Loucy (cell line): Measurements from ENCODE around the gene RHBG.

ENCODE experiments used
- H2AFZ ChIP-seq: fragments of 200-600 bp; sonication (generic); 2 replicates; pipeline ENCODE4 v1.6.0; 2016; ENCODE audit warnings: antibody characterized with exemption, mild to moderate bottlenecking, low read length, moderate library complexity
- H3F3A ChIP-seq: fragments of 200-600 bp; 2 replicates; pipeline ENCODE4 v1.6.0; 2016; ENCODE audit warnings: antibody characterized with exemption, low read depth, mild to moderate bottlenecking
- H3K27me3 ChIP-seq: fragments of 200-600 bp; sonication (generic); 2 replicates; pipeline ENCODE4 v1.6.1; 2014; ENCODE audit warnings: low read length, mild to moderate bottlenecking; ENCODE audit not compliant: insufficient read depth, poor library complexity, severe bottlenecking
- H3K36me3 ChIP-seq: fragments of 200-600 bp; sonication (generic); 2 replicates; pipeline ENCODE4 v1.6.1; 2016; ENCODE audit warnings: low read length; ENCODE audit not compliant: insufficient read depth
- H3K4me1 ChIP-seq: fragments of 200-600 bp; sonication (generic); 2 replicates; pipeline ENCODE4 v1.5.1; 2014; ENCODE audit warnings: low read length, mild to moderate bottlenecking; ENCODE audit not compliant: insufficient read depth, poor library complexity, severe bottlenecking
- H3K4me2 ChIP-seq: fragments of 200-600 bp; sonication (generic); 2 replicates; pipeline ENCODE4 v1.6.0; 2014; ENCODE audit warnings: antibody characterized with exemption, low read length, low read depth, mild to moderate bottlenecking; ENCODE audit not compliant: poor library complexity, severe bottlenecking
- H3K4me3 ChIP-seq: fragments of 200-600 bp; sonication (generic); 2 replicates; pipeline ENCODE4 v1.5.1; 2014; ENCODE audit warnings: low read length, mild to moderate bottlenecking, mixed read lengths; ENCODE audit not compliant: poor library complexity, severe bottlenecking
- H3K79me2 ChIP-seq: fragments of 200-600 bp; sonication (generic); 2 replicates; pipeline ENCODE4 v1.6.1; 2014; ENCODE audit warnings: low read length; ENCODE audit not compliant: insufficient read depth
- H3K9ac ChIP-seq: fragments of 200-600 bp; sonication (generic); 2 replicates; pipeline ENCODE4 v1.6.0; 2014; ENCODE audit warnings: mild to moderate bottlenecking, low read depth, low read length, moderate library complexity; ENCODE audit not compliant: poor library complexity, severe bottlenecking
- H3K9me2 ChIP-seq: fragments of 200-600 bp; sonication (generic); replicated peaks from 2 replicates; pipeline ENCODE4 v1.6.1; 2016; ENCODE audit warnings: low read depth, low read length, mixed read lengths
- H3K9me3 ChIP-seq: fragments of 200-600 bp; sonication (generic); 2 replicates; pipeline ENCODE4 v1.6.1; 2014; ENCODE audit warnings: mild to moderate bottlenecking, antibody characterized with exemption, low read length, low read depth; ENCODE audit not compliant: insufficient read depth
- H4K20me1 ChIP-seq: fragments of 200-600 bp; sonication (generic); 2 replicates; pipeline ENCODE4 v1.6.0; 2014; ENCODE audit warnings: antibody characterized with exemption, low read length, mild to moderate bottlenecking; ENCODE audit not compliant: insufficient read depth, poor library complexity, severe bottlenecking
- EZH2phosphoT487 ChIP-seq: fragments of 200-600 bp; IDR thresholded peaks from 2 replicates; pipeline ENCODE4 v1.6.1; 2018; ENCODE audit warnings: antibody characterized with exemption, mild to moderate bottlenecking, moderate library complexity, borderline replicate concordance
- TF ChIP-seq, protein P1 (sequence below): fragments of 200-600 bp; sonication (generic); conservative IDR thresholded peaks from 2 replicates; pipeline ENCODE4 v1.5.1; 2014; ENCODE audit warnings: mild to moderate bottlenecking, antibody characterized with exemption, low read length

RHBG gene

DNA sequence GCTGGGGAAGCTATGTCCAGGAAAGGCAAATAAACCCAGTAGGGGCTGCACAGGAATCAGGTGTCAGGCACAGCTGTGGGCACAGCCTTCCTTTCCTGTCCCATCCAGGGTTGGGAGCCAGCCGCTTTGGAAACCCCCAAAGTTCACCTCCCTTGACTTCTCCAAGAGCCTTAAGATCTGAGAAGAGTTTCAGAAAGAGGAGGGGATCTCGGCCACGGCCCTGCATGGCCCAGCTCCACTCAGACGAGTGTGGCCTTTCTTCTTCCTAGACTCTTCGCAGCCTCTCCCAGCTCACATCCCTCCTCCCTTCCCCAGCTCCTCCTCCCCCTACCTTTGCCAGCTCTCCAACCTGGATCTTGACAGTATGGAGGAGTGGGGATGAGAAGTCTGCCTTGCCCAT, 36.7 kb downstream of the RHBG start:
- no peaks in the 10 kb centered on the region for H3K9me2 ChIP-seq
- H2AFZ ChIP-seq: no peak overlapping the region
- no peaks in the 10 kb centered on the region for H3K27me3 ChIP-seq
- no peak overlapping the region for H3K9ac ChIP-seq
- no peak for TF ChIP-seq EZH2phosphoT487
- TF ChIP-seq, protein P1, sequence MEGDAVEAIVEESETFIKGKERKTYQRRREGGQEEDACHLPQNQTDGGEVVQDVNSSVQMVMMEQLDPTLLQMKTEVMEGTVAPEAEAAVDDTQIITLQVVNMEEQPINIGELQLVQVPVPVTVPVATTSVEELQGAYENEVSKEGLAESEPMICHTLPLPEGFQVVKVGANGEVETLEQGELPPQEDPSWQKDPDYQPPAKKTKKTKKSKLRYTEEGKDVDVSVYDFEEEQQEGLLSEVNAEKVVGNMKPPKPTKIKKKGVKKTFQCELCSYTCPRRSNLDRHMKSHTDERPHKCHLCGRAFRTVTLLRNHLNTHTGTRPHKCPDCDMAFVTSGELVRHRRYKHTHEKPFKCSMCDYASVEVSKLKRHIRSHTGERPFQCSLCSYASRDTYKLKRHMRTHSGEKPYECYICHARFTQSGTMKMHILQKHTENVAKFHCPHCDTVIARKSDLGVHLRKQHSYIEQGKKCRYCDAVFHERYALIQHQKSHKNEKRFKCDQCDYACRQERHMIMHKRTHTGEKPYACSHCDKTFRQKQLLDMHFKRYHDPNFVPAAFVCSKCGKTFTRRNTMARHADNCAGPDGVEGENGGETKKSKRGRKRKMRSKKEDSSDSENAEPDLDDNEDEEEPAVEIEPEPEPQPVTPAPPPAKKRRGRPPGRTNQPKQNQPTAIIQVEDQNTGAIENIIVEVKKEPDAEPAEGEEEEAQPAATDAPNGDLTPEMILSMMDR: no peak
- no peaks in the 10 kb centered on the region for H3K9me3 ChIP-seq
- no peaks in the 10 kb centered on the region for H3F3A ChIP-seq
- H4K20me1 ChIP-seq: no peaks in the 10 kb centered on the region
- H3K4me1 ChIP-seq: no peaks in the 10 kb centered on the region
- no peaks in the 10 kb centered on the region for H3K79me2 ChIP-seq
- H3K4me3 ChIP-seq: no peak overlapping the region
- no peak overlapping the region for H3K4me2 ChIP-seq
- no peaks in the 10 kb centered on the region for H3K36me3 ChIP-seq

DNA sequence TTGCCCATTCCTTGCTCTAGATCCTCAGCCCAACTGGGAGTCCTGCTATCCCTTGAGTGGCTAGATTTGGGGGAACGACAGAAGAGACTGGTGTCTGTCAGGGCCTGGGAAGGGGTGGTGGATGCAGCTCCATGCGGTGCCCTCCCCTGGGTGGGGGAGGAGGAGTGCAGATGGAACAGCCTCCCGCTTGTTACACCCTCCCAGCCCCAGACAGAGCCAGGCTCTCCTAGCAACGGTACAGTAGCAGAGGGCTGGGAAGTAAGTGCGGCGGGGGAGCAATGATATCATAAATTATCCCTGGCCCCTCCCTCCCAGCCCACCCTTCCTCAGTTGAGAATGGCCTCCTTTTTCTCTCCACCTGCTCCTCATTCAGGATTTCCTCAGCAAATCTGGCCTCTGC, 37.2 kb downstream of the RHBG start:
- H3K79me2 ChIP-seq: no peaks in the 10 kb centered on the region
- H3K27me3 ChIP-seq: no peaks in the 10 kb centered on the region
- H4K20me1 ChIP-seq: no peaks in the 10 kb centered on the region
- H3K4me1 ChIP-seq: no peaks in the 10 kb centered on the region
- H3K36me3 ChIP-seq: no peaks in the 10 kb centered on the region
- H3K9ac ChIP-seq: no peak overlapping the region
- H2AFZ ChIP-seq: no peak overlapping the region
- no peak overlapping the region for H3K4me2 ChIP-seq
- no peaks in the 10 kb centered on the region for H3K9me2 ChIP-seq
- H3F3A ChIP-seq: no peaks in the 10 kb centered on the region
- TF ChIP-seq, protein P1: no peak
- TF ChIP-seq EZH2phosphoT487: no peak
- H3K4me3 ChIP-seq: no peak overlapping the region
- H3K9me3 ChIP-seq: no peaks in the 10 kb centered on the region

DNA sequence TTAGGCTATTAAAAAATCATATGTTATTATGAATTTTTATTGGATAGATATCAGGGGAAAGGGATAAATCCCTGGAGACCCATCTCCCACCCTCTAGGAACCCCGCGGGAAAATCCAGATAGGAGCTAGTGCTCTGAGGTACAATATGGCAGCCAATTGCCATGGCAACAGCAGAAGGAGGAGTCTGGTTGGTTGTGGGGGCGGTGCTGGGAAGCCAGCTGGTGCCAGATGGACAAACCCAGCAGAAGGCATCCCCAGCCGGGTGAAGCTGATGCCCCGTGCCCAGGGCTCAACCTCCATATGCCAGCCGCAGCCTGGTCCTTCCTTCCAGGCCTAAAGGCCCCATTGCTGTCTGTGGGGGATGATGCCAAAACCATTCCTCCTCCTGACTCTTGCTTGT, 38.3 kb downstream of the RHBG start:
- no peaks in the 10 kb centered on the region for H3K79me2 ChIP-seq
- no peaks in the 10 kb centered on the region for H3K36me3 ChIP-seq
- H2AFZ ChIP-seq: no peak overlapping the region
- no peaks in the 10 kb centered on the region for H3K4me1 ChIP-seq
- H3K9ac ChIP-seq: no peak overlapping the region
- H3K9me2 ChIP-seq: no peaks in the 10 kb centered on the region
- H3K9me3 ChIP-seq: no peaks in the 10 kb centered on the region
- no peaks in the 10 kb centered on the region for H3K27me3 ChIP-seq
- TF ChIP-seq EZH2phosphoT487: no peak
- TF ChIP-seq, protein P1: no peak
- H3K4me3 ChIP-seq: no peak overlapping the region
- H4K20me1 ChIP-seq: no peaks in the 10 kb centered on the region
- no peak overlapping the region for H3K4me2 ChIP-seq
- H3F3A ChIP-seq: no peaks in the 10 kb centered on the region
